Measurements from ENCODE around the gene DNAJA3.

Gene DNAJA3

DNA sequence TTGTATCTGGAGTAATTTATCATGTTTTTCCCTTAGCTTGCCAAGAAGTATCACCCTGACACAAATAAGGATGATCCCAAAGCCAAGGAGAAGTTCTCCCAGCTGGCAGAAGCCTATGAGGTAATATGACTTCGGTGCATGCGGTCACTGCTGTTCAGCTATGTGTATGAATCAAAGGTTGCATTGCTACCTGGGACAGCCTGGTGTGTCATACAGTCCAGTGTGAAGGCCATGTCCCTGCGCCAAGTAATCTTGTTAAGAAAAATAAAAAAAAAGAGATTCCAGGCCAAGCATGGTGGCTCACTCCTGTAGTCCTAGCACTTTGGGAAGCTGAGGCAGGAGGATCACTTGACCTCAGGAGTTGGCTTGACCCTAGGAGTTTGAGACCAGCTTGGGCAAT, 11.7 kb downstream of the DNAJA3 start:
- DNase-seq: no peak

DNA sequence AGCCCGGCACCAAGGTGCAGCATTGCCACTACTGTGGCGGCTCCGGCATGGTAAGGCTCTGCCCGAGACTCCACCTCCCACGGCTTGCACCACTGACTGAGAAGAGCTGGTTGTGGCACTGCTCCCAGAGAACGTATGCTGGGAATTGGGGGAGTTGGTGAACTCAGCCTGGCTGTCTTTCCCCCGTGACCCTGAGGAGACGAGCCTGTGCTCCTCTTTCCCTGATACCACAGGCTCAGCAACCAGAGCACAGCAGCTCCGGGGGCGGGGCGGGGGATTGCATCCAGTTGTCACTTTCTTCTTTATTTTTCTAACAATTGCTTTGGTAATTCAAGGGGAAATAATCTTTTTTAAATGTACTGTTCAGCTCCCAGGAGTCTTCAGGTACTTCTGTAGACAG, 16.7 kb downstream of the DNAJA3 start:
- no peak for DNase-seq

DNA sequence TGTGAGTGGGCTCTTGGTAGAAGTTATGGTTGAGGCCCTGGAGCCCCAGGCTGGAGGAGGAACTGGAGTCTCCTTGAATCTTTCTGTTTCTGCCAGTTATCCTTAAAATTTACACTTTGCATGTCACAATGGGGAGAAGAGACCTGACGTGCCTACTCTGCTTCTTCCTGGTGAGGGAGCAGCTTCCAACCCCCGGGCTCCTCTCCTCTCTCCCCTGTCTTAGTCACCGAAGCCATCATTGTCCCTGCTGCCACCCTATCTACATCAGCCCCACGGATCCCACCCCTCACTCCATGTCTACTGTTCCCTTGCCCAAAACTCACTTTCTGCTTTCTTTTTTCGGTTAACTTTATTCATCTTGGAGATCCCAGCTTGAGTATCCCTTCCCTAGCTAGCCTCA, 17.6 kb downstream of the DNAJA3 start:
- DNase-seq: no peak

- no peak for DNase-seq
Observed at GRCh38 chr16:4443986-4444385, 18.3 kb downstream of the DNAJA3 start.

DNA sequence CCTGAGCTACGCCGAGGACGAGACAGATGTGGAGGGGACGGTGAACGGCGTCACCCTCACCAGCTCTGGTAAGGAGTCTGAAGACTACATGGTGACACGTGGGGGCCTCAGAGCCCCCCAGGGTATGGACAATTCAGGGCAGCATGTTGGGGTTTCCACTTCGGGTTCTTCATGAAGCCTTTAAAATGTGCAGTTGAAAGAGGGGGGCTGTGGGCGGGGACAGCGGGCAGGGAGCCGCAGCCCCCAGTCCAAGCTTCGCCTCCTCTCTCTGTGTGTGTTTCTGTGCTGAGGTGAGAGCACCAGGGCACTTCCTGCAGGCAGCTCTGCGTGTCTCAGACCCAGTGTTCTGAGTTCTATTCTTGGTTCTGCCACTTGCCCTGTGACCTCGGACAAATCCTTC, 24.8 kb downstream of the DNAJA3 start:
- no peak for DNase-seq

GRCh38 chr16:4450931-4451519, 25.4 kb downstream of the DNAJA3 start:
- no peak for DNase-seq

DNA sequence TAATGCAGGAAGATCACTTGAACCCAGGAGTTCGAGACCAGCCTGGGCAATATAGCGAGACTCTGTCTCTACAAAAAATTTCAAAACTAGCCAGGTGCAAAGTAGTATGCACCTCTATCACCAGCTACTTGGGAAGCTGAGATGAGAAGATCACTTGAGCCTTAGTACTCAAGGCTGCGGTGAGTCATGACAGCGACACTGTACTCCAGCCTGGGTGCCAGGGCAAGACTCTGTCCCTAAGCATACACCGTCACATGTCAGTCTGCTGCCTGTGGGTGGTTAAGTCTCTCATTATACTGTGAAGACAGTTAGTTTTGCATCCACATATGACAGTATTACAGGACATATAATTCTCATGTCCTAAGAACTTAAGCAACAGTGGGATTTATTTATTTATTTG, 27.0 kb downstream of the DNAJA3 start:
- DNase-seq: no peak

DNA sequence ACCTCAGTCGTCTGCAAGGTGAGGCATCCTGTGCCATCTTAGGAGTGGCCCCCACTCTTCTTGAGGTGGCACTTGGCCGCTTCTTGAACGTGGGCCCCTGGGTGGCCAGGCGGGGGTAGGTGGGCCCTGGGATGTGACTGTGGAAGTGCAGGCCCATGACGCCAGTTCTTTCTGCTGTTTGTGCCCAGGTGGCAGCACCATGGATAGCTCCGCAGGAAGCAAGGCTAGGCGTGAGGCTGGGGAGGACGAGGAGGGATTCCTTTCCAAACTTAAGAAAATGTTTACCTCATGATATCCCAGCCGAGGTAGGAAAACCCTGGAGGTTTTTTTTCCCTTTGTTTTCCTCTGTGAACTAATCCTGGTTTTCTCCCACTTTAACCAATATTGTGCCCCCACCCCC, 29.0 kb downstream of the DNAJA3 start:
- DNase-seq: no peak

DNA sequence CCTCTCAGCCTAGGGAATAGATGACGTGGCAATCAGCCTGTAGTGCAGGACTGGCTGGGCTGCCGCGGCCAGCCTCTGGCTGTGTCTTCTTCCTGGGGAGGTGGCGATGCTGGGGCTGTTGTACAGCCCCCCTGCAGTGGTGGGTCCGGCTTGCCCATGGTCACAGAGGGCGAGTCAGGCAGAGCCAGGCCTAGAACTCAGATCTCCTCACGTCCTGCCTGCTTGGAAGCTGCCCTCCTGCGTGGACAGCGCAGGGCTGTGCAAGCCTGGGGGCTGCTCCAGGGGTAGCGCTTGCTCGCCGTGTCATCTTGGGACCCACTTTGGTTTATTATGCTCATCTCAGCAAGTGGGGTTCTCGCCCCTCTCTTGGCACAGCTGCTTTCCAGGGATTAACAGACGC, 29.4 kb downstream of the DNAJA3 start:
- DNase-seq: no peak

- DNase-seq: no peak
Observed at GRCh38 chr16:4455951-4456350, 30.3 kb downstream of the DNAJA3 start.

DNA sequence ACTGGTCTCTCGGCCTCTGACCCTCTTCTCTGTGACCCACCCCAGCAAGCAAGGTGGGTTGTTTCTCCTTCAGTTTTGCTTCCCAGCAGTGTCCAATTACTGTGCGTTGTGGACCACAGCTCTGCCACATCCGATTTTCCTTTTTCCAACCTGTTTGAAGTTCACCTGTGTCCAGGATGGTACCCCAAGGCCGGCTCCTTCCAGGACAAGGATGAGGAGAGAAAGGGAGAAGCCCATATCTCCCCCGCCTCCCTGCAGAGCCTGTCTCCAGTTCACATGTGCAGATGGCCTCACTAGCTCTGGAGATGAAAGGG, 35.2 kb downstream of the DNAJA3 start:
- DNase-seq: no peak

- no peak for DNase-seq
Observed at GRCh38 chr16:4461250-4462085, 35.8 kb downstream of the DNAJA3 start.

DNA sequence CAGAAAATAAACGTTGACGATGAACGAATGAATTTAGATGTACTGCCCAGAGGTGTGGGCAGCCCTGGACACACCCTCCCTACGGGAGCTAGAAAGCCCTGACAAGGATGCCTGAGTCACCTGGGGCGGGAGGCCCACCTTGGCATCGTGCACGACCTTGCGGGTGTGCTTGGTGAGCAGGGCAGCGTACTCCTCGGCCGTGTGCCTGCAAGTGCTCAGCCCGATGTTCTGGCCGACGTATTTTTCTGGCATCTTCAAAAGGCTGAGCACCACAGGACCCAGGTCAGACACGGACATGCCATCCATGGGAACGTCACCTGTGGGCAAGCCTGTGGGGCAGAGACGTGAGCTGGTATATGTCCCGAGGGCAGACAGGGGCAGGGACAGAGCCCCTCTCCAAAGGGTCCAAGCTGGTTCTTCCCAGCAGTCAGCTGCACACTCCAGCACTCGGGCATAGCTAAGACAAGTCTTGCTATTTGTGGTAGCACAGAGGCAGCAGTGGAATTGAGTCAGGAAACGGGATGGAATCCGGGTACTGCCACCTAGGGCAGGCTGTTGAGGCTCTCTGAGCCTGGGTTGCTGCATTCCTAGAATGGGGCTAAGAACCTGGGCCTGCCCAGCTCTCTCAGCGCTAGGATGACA, 38.0 kb downstream of the DNAJA3 start:
- DNase-seq: no peak

GRCh38 chr16:4465977-4466779, 40.5 kb downstream of the DNAJA3 start:
- no peak for DNase-seq

- no peak for DNase-seq
Observed at GRCh38 chr16:4467916-4468315, 42.2 kb downstream of the DNAJA3 start.

GRCh38 chr16:4468972-4469371, 43.3 kb downstream of the DNAJA3 start:
- DNase-seq: no peak

- DNase-seq: no peak
Observed at GRCh38 chr16:4471869-4472268, 46.2 kb downstream of the DNAJA3 start.

- no peak for DNase-seq
Observed at GRCh38 chr16:4472880-4473279, 47.2 kb downstream of the DNAJA3 start.

DNA sequence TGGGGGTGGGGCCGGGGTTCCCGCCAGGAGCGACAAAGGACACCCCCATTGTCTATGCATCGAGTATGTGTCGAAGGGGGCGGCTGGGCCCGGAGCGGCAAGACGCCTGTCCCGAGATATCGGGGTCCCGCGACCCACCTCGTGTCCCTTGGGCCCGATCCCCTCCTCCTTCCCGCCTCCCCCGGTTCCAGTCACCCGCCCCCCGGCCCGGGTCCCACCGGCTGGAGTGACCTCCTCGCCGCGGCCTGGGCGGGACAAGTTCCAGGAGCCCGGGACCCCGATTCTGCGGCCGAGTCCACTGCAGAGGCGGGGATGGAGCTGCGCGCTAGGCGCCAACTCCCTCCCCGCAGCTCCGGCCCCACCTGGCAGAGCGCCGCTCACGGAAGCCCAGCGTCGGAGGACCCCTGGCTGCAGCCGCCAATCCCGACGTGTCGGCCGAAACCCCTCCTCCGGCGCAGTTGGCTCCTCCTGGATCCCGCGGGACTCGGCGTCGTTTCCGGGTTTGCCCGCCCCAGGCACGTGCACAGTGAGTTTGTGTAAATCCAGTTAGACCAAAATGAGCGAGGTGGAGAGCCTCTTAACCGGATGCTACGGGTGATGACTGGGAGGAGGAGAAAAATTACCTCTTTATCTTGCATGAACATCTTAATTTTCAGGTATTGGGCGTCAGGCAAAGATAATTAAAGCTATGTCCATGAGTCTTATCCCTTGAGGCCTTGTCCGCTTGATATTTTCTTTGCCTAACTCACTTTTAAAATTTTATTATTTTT, 48.7 kb downstream of the DNAJA3 start, which contains the start of gene NMRAL1:
Gene NMRAL1 (minus strand): TSS at position 434 of the 770 bp plus-strand sequence. CDS start 493 bp downstream, outside the sequence.
- DNase-seq: peak; percentile 94

GRCh38 chr16:4475880-4476788, 50.5 kb downstream of the DNAJA3 start, which contains the start of gene HMOX2:
Gene HMOX2, plus strand, starts transcription at chr16:4476398. Its CDS starts 29,127 bp downstream, at chr16:4505525.
- peak; percentile 92 for DNase-seq

GRCh38 chr16:4477966-4478365, 52.3 kb downstream of the DNAJA3 start:
- no peak for DNase-seq
